OCI-LY1 (cell line): ENCODE data around the gene CDKN2AIPNL.

ENCODE experiments used
- CTCF ChIP-seq: fragments of 200-600 bp; sonication (generic), shearing (Covaris generic); IDR thresholded peaks from 2 replicates; pipeline ENCODE4 v1.5.1; 2017; ENCODE audit warnings: mild to moderate bottlenecking, antibody characterized with exemption, low read length, moderate library complexity, mixed read lengths
- EZH2 ChIP-seq: fragments of 200-600 bp; sonication (generic), shearing (Covaris generic); IDR thresholded peaks from 2 replicates; pipeline ENCODE4 v1.8.0; 2017; ENCODE audit warnings: borderline replicate concordance, mixed run types, mild to moderate bottlenecking, antibody characterized with exemption, low read length, moderate library complexity, mixed read lengths

- TF ChIP-seq CTCF, result no peak
- no peak for TF ChIP-seq EZH2
Observed at GRCh38 chr5:134453016-134453415, 41.3 kb upstream of the CDKN2AIPNL start.
